Measurements from ENCODE around the gene GALNT9. TPM values are rescaled to one million over a fixed set of nuclear protein-coding genes. Genes with fewer than 3 reads are reported as not detected.
"Not testable (repeated sequence)": the region's sequence is repeated elsewhere in the genome, so short reads cannot be mapped to it uniquely, and the experiment has no call there.

The GALNT9 gene
- total RNA-seq, 1 experiment from 2014 or later, result 3.3 TPM

DNA sequence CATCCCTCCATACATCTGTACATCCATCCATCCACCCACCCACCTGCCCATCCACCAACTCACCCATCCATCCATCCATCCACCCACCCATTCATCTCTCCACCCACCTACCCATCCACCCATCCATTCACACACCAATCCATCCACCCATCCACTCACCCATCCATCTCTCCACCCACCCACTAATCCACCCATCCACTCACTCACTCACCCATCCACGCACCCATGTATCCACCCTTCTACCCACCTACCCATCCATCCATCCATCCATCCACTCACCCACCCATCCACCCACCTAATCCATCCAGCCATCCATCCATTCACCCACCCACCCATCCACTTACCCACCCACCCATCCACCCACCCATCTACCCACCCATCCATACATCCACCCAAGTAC lies 16.2 kb downstream of the GALNT9 start:
- no peak for DNase-seq
- peaks cover 10% of the 10 kb centered on the region for H3K9me3 ChIP-seq
- H3K4me3 ChIP-seq, result no peak overlapping the region
- H3K36me3 ChIP-seq, result no peaks in the 10 kb centered on the region
- H3K27me3 ChIP-seq, result peaks cover 14% of the 10 kb centered on the region; the same call in 1 of the 2 replicates

DNA sequence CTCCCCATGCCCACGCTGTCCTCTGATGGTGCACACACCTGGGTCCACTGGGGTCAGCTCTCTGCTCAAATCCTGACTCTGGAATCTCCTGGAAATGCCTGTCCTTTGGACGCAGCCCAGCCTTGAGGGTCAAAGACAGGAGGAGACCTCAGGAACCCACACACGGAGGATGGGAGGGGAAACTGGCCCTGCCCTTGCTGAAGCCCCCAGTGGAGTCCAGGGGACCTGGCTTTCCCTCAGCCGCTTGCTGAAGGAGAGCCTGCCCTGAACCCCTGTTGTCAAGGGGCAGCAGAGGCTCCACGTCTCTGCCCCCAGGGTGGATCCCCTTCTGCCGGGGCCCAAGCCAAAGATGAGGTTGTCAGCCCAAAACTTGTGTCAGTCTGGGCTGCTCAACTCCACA lies 16.9 kb downstream of the GALNT9 start:
- DNase-seq, result no peak
- no peaks in the 10 kb centered on the region for H3K36me3 ChIP-seq
- H3K27me3 ChIP-seq, result peaks cover 14% of the 10 kb centered on the region; the same call in 1 of the 2 replicates
- H3K4me3 ChIP-seq, result no peak overlapping the region
- peaks cover 10% of the 10 kb centered on the region for H3K9me3 ChIP-seq

DNA sequence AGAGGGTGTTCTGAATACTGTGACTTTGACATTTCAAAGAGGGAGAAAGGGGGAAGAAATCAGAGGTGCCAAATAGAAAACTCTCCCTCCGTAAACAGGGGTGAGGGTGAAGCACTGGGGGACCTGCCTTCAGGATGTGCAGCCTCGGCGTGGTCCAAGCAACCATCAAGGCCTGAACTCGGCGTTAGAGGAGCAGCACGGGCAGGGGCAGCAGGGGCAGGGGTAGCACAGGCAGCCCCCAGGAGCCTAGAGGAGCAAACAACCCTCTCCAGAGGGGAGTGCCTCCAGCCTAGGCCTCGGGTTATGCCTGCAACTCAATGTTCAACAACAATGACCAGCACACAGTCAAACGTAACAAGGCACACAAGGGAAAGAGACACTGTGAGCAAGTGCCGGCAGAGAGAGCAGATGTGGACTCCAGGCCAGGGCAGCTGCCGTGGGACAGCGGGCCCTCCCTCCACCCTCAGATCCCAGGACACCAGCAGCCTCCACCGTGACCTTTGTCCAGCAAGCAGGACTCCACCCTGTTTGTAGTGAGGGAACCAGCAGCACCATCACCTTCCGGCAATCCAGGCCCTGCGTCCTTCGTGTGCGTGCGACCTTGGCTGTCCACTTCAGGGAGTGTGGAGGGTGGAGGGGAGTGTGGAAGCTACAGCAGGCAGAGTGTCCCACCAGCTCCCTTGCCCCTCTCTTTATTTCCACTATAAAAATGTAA lies 18.0 kb downstream of the GALNT9 start:
- peaks cover 14% of the 10 kb centered on the region for H3K27me3 ChIP-seq
- H3K36me3 ChIP-seq, result no peaks in the 10 kb centered on the region
- no peak overlapping the region for H3K4me3 ChIP-seq
- peaks cover 10% of the 10 kb centered on the region for H3K9me3 ChIP-seq
- DNase-seq, result no peak

DNA sequence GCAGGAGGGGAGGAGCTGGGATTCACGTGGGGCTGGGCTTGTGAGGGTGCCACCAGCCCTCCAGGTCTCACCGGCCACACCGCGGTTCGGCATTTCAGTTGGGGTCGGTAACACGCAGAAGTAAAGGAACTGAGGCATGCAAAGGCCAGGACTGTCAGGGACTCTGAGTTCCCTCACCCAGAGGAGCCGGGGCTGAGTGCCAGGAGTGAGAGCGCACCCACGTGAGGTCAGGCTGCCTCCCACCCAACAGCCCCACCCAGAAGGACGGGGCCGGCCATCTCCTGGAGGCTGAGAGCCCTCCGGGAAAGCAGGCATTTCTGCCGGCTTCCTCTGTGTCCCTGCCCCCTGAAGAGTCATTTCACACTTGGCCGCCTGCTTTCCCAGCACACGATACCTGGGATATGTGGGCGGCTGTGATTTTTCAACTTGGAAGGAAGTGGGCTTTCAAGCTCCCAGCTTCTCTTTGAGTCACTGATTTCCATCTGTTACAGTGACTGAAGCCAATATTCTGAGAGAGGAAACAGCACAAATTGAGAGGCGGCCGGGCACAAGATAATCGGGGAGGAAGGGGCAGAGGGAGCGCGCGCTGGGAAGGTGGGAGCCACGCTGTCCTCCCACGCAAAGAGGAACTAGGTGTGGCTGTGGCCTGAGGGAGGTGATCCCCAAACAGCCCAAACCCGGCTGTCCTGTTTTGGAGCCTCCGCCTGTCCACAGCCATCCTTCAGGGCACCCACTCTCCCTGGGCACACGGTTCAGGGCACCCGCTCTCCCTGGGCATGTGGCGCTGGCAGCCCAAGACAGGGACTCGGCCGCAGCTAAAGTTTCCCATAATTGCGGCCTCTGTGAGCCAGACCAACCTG lies 19.0 kb downstream of the GALNT9 start:
- Histone ChIP-seq H3K9me3 (peaks cover 10% of the 10 kb centered on the region), H3K4me3 (no peak overlapping the region)
- peak; percentile 55 for DNase-seq

DNA sequence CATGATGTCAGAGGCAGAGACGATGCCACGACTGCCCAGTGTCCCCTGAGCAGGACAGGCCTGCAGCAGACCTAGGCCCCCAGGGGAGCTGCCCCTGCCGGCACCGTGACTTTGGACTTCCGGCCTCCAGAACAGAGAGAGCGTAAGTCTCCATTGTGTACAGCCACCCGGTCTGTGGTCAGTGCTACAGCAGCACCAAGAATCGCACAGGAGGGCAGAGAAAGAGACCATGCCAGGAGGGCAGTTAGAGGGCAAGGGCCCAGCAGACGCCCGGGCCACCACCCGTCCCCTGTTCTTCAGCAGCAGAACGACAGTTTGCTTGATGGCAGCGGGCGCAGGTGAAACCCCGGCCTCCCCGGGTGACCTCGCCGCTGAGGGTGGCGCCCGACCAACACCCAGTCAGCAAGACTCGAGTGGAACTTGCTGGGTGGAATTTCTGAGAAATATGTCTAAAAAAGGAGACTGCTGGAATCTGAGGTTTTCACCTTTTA lies 19.7 kb downstream of the GALNT9 start:
- Histone ChIP-seq H3K4me3 (no peak overlapping the region), H3K27me3 (peaks cover 5% of the 10 kb centered on the region), H3K36me3 (no peaks in the 10 kb centered on the region), H3K9me3 (peaks cover 10% of the 10 kb centered on the region)
- no peak for DNase-seq

More for the DNA sequence above, 19.0 kb downstream of the GALNT9 start:
- H3K36me3 ChIP-seq, result no peaks in the 10 kb centered on the region
- peaks cover 5% of the 10 kb centered on the region for H3K27me3 ChIP-seq

DNA sequence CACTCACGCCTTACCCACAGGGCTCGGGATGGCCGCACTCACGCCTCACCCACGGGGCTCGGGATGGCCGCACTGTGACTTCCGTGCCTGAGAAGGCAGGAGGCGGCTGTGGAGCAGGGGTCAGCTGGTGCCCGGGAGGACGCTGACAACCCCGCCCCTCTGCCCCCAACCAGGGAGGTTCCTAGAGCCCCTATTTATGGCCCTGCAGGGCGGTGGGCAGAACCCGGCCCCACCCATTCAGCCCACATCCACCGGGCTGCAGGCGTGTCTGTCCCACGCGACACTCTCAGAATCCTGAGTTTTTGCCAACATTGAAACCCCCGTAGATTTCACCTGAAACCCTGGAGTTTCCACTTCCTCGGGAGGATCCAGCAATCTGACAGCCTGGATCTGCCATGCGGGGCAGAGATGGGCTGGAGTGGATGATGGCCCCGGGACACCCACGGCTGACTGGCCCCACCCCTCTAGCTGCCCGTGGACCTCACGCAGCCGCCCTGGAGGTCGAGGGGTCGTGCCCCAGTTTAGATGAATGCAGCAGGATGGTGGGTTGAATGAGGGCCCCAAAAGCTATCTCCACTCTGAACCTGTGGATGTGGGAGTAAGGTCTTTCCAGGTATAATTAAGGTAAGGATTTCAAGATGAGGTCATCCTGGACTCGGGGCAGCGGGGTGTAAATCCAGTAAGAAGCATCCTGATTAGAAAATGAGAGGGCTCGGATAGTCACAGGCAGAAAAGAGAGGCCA lies 20.4 kb downstream of the GALNT9 start:
- H3K4me3 ChIP-seq, result no peak overlapping the region
- H3K36me3 ChIP-seq, result no peaks in the 10 kb centered on the region
- no peaks in the 10 kb centered on the region; the same call in 1 of the 2 replicates for H3K27me3 ChIP-seq
- no peak for DNase-seq
- peaks cover 10% of the 10 kb centered on the region for H3K9me3 ChIP-seq

DNA sequence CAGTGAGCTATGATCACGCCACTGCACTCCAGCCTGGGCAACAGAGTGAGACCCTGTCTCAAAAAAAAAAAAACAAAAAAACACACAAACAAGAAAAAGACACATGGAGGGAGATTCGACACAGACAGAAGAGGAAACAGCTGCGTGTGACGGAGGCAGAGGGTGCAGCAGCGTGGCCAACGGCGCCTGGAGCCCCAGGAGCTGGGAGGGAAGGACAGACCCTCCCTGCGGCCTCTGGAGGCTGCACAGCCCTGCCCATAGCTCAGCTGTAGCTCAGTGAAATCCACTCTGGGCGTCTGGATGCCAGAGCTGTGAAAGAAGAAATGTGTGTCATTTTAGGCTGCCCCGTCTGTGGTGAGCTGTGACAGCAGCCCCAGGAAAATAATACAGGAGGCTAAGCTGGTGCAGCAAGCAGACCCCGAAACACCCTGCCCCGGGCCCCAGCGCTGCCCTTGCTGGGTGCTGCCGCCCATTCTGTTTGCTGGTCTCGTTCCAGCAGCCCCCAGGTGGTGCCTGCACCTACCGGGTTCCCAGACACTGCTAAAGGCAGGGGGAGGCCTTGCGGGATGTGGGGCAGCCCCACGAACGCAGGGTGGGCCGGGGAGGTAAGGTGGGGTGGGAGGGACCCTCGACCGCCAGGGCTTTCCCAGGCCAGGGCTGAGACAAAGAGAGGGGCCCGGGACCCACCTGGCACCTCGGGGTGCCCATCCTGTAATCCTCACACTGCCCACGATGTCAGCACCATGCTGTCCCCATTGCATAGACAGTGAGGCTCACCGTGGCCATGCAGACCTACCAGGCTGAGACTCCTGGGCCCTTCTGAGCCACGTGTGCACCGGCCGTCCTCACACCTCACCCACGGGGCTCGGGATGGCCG lies 21.2 kb downstream of the GALNT9 start:
- Histone ChIP-seq H3K36me3 (no peaks in the 10 kb centered on the region), H3K9me3 (peaks cover 10% of the 10 kb centered on the region), H3K4me3 (no peak overlapping the region), H3K27me3 (no peaks in the 10 kb centered on the region; the same call in 1 of the 2 replicates)
- no peak for DNase-seq

DNA sequence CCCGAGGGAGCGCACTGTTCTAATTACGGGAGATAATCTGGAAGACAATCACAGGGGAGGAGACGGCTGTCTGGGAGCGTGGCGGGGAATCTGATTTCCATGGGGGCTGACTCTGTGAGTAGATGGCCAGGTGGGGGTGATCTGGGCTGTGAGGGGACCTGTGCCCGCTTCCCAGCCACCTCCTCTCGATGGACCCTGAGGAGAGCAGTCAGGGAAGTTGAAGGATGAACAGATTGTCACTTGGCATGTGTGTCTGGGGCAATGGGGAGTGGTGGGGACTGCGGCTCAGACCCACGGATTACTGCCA lies 22.6 kb downstream of the GALNT9 start:
- no peak overlapping the region for H3K4me3 ChIP-seq
- H3K27me3 ChIP-seq, result peaks cover 12% of the 10 kb centered on the region
- H3K9me3 ChIP-seq, result peaks cover 7% of the 10 kb centered on the region
- H3K36me3 ChIP-seq, result no peaks in the 10 kb centered on the region
- DNase-seq, result no peak

DNA sequence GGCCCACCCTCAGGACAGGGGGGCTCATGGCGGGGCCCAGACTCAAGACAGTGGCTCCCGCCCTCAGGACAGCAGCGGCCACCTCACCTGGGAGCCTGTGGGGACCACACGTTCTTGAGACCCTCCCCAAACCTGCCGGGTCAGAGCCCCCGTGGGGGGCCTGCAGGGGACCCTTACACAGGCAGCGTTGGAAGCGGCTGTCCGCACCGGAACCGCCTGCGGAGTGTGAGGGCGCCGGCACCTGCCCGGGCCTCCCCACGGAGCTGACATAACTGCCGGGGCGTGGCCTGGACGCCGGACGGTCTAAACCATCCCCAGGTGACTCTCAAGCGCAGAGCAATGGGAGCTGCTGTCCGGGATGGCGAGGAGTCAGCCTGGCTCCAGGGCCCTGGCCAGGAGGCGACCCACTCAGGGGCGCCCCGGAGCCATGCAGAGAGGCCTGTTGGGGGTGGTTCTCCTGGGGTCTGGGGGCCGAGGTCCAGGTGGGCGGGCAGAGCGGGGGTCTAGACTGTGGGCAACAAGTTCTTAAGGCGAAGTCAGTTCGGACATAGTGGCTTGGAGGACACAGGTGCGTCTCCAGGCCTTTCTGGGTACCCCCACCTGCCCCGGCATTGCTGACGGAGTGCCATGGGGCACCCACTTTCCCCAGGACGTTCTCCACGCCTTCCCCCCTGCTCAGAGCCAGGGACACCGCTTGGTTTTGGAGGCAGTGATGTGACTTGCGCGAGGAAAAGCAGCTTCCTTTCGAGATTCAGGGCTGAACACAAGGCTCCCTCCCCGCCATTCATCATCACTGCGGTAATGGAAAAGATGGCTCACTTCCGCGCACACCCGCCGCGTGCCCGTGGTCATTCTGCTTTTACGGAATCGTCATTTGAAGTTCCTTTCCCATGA lies 23.2 kb downstream of the GALNT9 start:
- Histone ChIP-seq H3K4me3 (no peak overlapping the region), H3K27me3 (peaks cover 18% of the 10 kb centered on the region), H3K36me3 (no peaks in the 10 kb centered on the region), H3K9me3 (peaks cover 5% of the 10 kb centered on the region)
- no peak for DNase-seq

DNA sequence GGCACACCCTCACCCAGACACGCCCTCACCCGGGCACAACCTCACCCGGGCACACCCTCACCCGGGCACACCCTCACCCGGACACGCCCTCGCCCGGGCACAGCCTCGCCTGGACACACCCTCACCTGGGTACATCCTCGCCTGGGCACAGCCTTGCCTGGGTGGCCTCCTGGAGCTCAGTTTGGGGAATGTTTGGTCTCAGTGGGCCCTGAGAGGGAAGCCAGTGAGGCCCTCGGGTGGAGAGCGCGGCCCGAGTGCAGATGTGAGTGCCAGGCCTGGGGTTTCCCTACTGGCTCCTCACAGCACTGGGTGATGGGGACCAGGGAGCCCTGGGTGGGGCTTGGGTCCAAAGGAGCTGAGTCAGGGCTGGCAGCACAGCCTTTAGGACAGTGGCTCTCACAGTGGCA lies 23.8 kb downstream of the GALNT9 start:
- Histone ChIP-seq H3K27me3 (peaks cover 24% of the 10 kb centered on the region), H3K36me3 (no peaks in the 10 kb centered on the region), H3K4me3 (no peak overlapping the region), H3K9me3 (no peaks in the 10 kb centered on the region; the same call in 1 of the 2 replicates)
- DNase-seq, result no peak

DNA sequence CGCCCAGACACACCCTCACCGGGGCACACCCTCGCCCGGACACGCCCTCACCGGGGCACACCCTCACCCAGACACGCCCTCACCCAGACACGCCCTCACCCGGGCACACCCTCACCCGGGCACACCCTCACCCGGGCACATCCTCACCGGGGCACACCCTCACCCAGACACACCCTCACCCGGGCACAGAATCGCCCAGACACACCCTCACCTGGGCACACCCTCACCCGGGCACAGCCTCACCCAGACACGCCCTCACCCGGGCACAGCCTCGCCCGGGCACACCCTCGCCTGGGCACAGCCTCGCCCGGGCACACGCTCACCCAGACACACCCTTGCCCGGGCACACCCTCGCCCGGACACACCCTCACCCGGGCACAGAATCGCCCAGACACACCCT lies 24.5 kb downstream of the GALNT9 start:
- not testable (repeated sequence) for H3K4me3 ChIP-seq, H3K9me3 ChIP-seq, H3K36me3 ChIP-seq, DNase-seq
- peaks cover 24% of the 10 kb centered on the region for H3K27me3 ChIP-seq

DNA sequence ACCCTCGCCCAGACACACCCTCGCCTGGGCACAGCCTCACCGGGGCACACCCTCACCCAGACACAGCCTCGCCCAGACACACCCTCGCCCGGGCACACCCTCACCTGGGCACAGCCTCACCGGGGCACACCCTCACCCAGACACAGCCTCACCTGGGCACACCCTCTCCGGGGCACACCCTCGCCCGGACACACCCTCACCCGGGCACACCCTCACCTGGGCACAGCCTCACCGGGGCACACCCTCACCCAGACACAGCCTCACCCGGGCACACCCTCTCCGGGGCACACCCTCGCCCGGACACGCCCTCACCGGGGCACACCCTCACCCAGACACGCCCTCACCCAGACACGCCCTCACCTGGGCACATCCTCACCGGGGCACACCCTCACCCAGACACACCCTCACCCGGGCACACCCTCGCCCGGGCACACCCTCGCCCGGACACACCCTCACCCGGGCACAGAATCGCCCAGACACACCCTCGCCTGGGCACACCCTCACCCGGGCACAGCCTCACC lies 25.5 kb downstream of the GALNT9 start:
- H3K27me3 ChIP-seq, result peaks cover 24% of the 10 kb centered on the region
- H3K36me3 ChIP-seq, H3K4me3 ChIP-seq, DNase-seq, H3K9me3 ChIP-seq: not testable (repeated sequence)

DNA sequence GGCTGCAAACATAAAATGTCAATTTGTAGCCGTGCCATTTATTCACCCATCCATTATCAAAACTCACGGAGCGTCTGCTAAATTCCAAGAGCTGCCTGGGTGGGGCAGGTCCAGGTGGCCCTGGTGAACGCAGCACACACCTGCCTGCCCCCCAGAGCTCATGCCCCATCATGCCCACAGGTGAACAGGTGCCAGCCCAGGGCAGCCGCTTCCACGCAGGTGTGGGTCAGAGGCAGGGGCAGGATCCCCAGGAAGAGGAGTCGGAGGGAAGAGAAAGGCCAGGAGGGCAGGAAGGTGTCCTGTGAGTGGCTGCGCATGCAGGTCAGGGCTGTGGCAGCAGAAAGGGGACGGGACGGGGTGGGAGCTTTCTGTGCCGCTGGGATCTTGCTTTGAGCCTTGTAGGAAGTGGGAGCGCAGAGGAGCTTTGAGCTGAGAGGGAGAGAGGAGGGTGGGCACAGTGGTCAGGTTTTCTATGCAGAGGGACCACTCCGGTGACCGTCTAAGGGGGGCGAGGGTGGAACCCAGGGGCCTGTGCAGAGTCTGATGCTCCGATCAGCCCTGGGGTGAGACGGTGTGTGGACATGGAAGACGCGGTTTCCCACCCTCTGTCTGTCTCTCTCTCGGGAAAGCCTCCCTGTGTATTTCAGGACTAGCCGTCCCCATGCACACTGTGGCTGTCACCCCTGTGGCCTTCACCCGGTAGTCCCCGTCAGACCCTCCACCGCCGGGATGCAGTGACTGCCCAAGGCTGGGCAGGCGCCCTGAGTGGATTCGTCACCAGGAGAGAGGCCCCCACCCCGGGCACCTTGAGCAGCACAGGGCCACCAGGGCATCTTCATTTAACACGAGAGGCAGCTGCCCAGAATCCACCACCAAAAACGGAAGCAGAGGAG lies 26.7 kb downstream of the GALNT9 start:
- no peak for DNase-seq
- no peak overlapping the region for H3K4me3 ChIP-seq

More for the DNA sequence above, 26.7 kb downstream of the GALNT9 start:
- Histone ChIP-seq H3K36me3 (no peaks in the 10 kb centered on the region), H3K9me3 (0 out of 2 replicates have a peak, but pooled peaks cover 2% of the 10 kb centered on the region), H3K27me3 (peaks cover 29% of the 10 kb centered on the region)

All from MG63 (cell line).